Effector memory CD4-positive, alpha-beta T cell (primary cell): ENCODE data around the gene CDK5R1.

Source experiments
- DNase-seq, 3 donors: peaks; one replicate each; pipeline ENCODE4 v3.0.0-alpha.2; 2020
- H3K27ac ChIP-seq: 2 replicates; pipeline ENCODE4 v1.7.0; 2013; ENCODE audit warnings: mild to moderate bottlenecking, low read length, moderate library complexity; ENCODE audit not compliant: insufficient read depth, poor library complexity, severe bottlenecking
- H3K27me3 ChIP-seq: replicated peaks from 2 replicates; pipeline ENCODE4 v1.7.0; 2013; ENCODE audit warnings: mild to moderate bottlenecking, low read length; ENCODE audit not compliant: insufficient read depth, control insufficient read depth, poor library complexity, severe bottlenecking
- H3K36me3 ChIP-seq: 2 replicates; pipeline ENCODE4 v1.7.0; 2013; ENCODE audit warnings: mild to moderate bottlenecking, low read length, moderate library complexity; ENCODE audit not compliant: control insufficient read depth, insufficient read depth
- H3K4me1 ChIP-seq: 2 replicates; pipeline ENCODE4 v1.7.0; 2013; ENCODE audit warnings: low read length, mild to moderate bottlenecking; ENCODE audit not compliant: control insufficient read depth, insufficient read depth, poor library complexity, severe bottlenecking
- H3K4me3 ChIP-seq: 2 replicates; pipeline ENCODE4 v1.7.0; 2013; ENCODE audit warnings: low read length, low read depth, mild to moderate bottlenecking; ENCODE audit not compliant: insufficient read depth, poor library complexity, severe bottlenecking
- H3K9me3 ChIP-seq: 2 replicates; pipeline ENCODE4 v1.7.0; 2013; ENCODE audit warnings: mild to moderate bottlenecking, low read length, moderate library complexity; ENCODE audit not compliant: control insufficient read depth

The CDK5R1 gene

GRCh38 chr17:32467949-32468348, 18.8 kb upstream of the CDK5R1 start:
- Histone ChIP-seq H3K9me3 (no peaks in the 10 kb centered on the region), H3K4me3 (no peak overlapping the region), H3K36me3 (peaks cover 60% of the 10 kb centered on the region), H3K27me3 (no peaks in the 10 kb centered on the region), H3K4me1 (no peaks in the 10 kb centered on the region), H3K27ac (no peak overlapping the region)
- DNase-seq, result no peak

DNA sequence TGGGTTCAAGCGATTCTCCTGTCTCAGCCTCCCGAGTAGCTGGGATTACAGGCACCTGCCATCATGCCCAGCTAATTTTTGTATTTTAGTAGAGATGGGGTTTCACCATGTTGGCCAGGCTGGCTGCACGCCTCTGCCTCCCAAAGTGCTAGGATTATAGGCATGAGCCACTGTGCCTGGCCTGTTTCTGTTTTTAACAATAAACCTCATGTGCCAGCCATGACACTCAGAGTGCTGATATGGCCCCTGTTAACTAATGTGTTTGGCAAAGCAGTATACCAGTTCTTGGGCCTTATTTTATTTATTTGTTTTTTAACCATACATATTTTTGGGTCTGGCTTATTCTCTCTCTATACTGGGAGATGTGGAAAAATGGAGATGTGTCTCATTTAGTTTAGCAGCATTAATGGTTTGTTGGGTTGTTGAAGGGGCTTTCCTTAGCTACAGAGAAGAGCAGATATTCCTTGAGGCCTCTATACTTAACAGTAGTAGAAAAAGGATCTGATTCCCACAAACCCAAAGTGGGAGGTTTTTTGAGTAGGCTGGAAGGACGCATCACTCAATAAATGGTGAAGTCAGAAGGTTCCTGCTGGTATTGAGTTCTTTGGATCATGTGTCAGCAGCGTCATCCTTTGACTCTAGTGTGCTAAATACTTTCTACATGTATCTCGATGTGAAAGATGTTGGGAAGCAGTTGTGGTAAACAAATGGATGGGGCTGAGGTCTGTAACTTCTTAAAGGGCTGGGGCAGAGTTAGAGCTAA, 16.2 kb upstream of the CDK5R1 start:
- Histone ChIP-seq H3K36me3 (peaks cover 68% of the 10 kb centered on the region), H3K4me1 (no peaks in the 10 kb centered on the region), H3K27me3 (no peaks in the 10 kb centered on the region), H3K4me3 (no peak overlapping the region), H3K27ac (no peak overlapping the region), H3K9me3 (no peaks in the 10 kb centered on the region)
- no peak for DNase-seq

GRCh38 chr17:32471652-32472051, 15.1 kb upstream of the CDK5R1 start:
- no peak for DNase-seq
- Histone ChIP-seq H3K36me3 (peaks cover 78% of the 10 kb centered on the region), H3K4me1 (no peaks in the 10 kb centered on the region), H3K27ac (no peak overlapping the region), H3K27me3 (no peaks in the 10 kb centered on the region), H3K4me3 (no peak overlapping the region), H3K9me3 (no peaks in the 10 kb centered on the region)

DNA sequence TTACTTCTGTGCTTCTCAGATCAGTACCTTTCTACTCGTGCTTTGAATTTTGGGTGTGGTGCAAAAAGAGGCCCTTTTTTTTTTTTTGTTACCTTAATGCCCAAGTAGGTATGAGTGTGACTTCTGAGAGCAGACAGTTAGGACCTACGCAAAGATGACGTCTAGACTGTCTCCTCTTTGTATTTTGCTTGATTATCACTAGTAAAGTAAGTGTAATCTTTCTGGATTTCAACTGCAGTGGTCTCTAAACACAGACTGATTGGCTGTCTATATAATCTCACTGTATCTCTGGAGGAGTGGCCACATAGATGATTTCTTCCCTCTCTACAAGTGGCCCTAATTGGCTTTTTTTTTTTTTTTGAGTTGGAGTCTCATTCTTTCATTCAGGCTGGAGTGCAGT, 11.5 kb upstream of the CDK5R1 start:
- DNase-seq, result no peak
- no peak overlapping the region for H3K4me3 ChIP-seq
- H3K36me3 ChIP-seq, result peaks cover 88% of the 10 kb centered on the region
- no peaks in the 10 kb centered on the region for H3K9me3 ChIP-seq
- no peak overlapping the region for H3K27ac ChIP-seq
- no peaks in the 10 kb centered on the region for H3K4me1 ChIP-seq
- no peaks in the 10 kb centered on the region for H3K27me3 ChIP-seq

DNA sequence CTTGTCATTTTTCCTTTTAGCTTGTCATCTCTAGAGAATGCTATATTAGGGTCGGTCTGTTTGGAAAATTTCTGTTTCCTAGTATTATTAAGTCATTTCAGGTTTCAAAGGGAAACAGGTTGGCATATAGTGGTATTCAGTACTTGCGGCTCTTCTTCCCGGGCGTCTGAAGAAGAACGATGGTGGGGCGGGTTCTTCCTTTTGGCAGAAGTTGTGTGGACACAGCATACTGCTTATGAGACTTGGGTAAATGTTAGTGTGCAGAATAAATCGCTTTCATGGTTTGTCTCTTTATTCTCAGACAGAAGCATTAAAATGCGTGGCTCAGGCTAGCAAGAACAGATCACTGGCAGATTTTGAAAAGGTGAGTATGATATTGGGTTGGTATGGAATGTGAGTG, 9.6 kb upstream of the CDK5R1 start:
- H3K27ac ChIP-seq, result no peak overlapping the region
- peaks cover 85% of the 10 kb centered on the region for H3K36me3 ChIP-seq
- H3K27me3 ChIP-seq, result no peaks in the 10 kb centered on the region
- H3K9me3 ChIP-seq, result no peaks in the 10 kb centered on the region
- no peaks in the 10 kb centered on the region for H3K4me1 ChIP-seq
- no peak for DNase-seq
- no peak overlapping the region for H3K4me3 ChIP-seq

- peaks cover 81% of the 10 kb centered on the region for H3K36me3 ChIP-seq
- no peaks in the 10 kb centered on the region for H3K4me1 ChIP-seq
- no peak overlapping the region for H3K27ac ChIP-seq
- no peaks in the 10 kb centered on the region for H3K9me3 ChIP-seq
- DNase-seq, result no peak
- H3K27me3 ChIP-seq, result no peaks in the 10 kb centered on the region
- no peak overlapping the region for H3K4me3 ChIP-seq
Measured at GRCh38 chr17:32479074-32479617, 7.6 kb upstream of the CDK5R1 start.

DNA sequence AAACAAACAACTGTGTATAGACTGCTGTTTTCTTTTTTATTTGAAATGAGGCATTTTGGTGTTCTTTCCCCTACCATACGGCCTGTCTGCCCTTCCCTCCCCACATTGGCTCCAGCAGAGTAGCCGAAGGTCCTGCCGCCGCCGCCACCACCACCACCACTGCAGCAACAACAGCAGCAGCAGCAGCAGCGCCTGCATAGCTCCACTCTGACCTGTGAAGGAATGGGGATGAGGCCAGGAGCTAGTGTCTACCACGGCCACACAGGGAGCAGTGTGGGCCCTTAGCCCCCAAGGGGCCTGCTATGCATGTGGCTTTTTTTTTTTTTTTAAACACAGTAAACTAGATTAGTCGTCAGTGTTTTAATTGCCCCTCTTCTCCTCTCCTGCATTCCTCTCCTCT, 5.6 kb upstream of the CDK5R1 start:
- Histone ChIP-seq H3K4me3 (no peak overlapping the region), H3K9me3 (no peaks in the 10 kb centered on the region), H3K36me3 (peaks cover 61% of the 10 kb centered on the region), H3K27me3 (no peaks in the 10 kb centered on the region), H3K4me1 (peaks cover 3% of the 10 kb centered on the region), H3K27ac (no peak overlapping the region)
- no peak for DNase-seq

GRCh38 chr17:32482568-32483320, 4.0 kb upstream of the CDK5R1 start:
- Histone ChIP-seq H3K27ac (no peak overlapping the region), H3K9me3 (no peaks in the 10 kb centered on the region), H3K27me3 (no peaks in the 10 kb centered on the region), H3K4me3 (no peak overlapping the region), H3K36me3 (peaks cover 46% of the 10 kb centered on the region), H3K4me1 (peaks cover 5% of the 10 kb centered on the region)
- DNase-seq, result no peak

GRCh38 chr17:32483451-32484019, 3.3 kb upstream of the CDK5R1 start:
- Histone ChIP-seq H3K27ac (no peak overlapping the region), H3K9me3 (no peaks in the 10 kb centered on the region), H3K4me1 (peaks cover 8% of the 10 kb centered on the region), H3K27me3 (no peaks in the 10 kb centered on the region), H3K4me3 (no peak overlapping the region), H3K36me3 (peaks cover 38% of the 10 kb centered on the region)
- DNase-seq, result no peak

GRCh38 chr17:32484041-32484461, 2.7 kb upstream of the CDK5R1 start:
- Histone ChIP-seq H3K36me3 (peaks cover 33% of the 10 kb centered on the region), H3K27ac (no peak overlapping the region), H3K4me1 (peaks cover 8% of the 10 kb centered on the region), H3K4me3 (no peak overlapping the region), H3K9me3 (no peaks in the 10 kb centered on the region), H3K27me3 (no peaks in the 10 kb centered on the region)
- DNase-seq, result no peak
